ENCODE measurements around the gene PRDM16.

DNA sequence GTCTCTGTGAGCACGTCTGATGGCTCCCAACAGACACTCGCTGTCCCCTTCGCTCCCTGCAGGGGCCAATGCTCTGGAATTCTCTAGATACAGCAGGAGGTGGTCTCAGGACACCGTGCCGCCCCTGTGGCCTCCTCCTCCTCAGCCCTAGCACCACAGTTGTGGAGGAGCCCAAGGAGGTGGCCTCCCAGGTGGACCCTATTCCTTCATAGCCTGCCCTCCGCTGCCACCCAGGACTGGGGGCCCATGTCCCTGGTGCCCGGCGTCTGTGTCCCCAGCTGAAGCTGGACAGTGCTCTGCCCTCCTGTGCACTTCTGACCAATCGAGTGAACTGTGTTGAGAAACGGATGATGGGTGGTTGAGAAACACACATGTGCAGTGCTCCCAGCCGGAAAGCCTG lies 235.7 kb downstream of the PRDM16 start:
- TF ChIP-seq, protein P1, sequence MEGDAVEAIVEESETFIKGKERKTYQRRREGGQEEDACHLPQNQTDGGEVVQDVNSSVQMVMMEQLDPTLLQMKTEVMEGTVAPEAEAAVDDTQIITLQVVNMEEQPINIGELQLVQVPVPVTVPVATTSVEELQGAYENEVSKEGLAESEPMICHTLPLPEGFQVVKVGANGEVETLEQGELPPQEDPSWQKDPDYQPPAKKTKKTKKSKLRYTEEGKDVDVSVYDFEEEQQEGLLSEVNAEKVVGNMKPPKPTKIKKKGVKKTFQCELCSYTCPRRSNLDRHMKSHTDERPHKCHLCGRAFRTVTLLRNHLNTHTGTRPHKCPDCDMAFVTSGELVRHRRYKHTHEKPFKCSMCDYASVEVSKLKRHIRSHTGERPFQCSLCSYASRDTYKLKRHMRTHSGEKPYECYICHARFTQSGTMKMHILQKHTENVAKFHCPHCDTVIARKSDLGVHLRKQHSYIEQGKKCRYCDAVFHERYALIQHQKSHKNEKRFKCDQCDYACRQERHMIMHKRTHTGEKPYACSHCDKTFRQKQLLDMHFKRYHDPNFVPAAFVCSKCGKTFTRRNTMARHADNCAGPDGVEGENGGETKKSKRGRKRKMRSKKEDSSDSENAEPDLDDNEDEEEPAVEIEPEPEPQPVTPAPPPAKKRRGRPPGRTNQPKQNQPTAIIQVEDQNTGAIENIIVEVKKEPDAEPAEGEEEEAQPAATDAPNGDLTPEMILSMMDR (IDR thresholded peaks at IDR 0.05): no peak
- no peak for TF ChIP-seq POLR2A (IDR thresholded peaks at IDR 0.05)

Measured in testis (tissue), 2 donors.